Hematopoietic multipotent progenitor cell treated with erythropoietin and hydrocortisone succinate and interleukin-3 and kit ligand, for 15 days (in vitro differentiated cells): ENCODE measurements around the gene VOPP1.

ENCODE experiments used
- DNase-seq: peaks from one replicate; pipeline ENCODE4 v3.0.0-alpha.2; 2015; ENCODE audit warnings: low spot score

VOPP1 gene

GRCh38 chr7:55554038-55554437 lies 18.3 kb downstream of the VOPP1 start:
- DNase-seq: peak; percentile 12

- DNase-seq: no peak
Observed at GRCh38 chr7:55553024-55553345, 19.3 kb downstream of the VOPP1 start.

- DNase-seq: no peak
Observed at GRCh38 chr7:55552320-55553023, 19.8 kb downstream of the VOPP1 start.

- no peak for DNase-seq
Observed at GRCh38 chr7:55550841-55551537, 21.3 kb downstream of the VOPP1 start.

GRCh38 chr7:55550010-55550663 lies 22.2 kb downstream of the VOPP1 start:
- no peak for DNase-seq

- no peak for DNase-seq
Observed at GRCh38 chr7:55549457-55549856, 22.8 kb downstream of the VOPP1 start.

GRCh38 chr7:55548295-55548731 lies 24.0 kb downstream of the VOPP1 start:
- no peak for DNase-seq

GRCh38 chr7:55546814-55547213 lies 25.5 kb downstream of the VOPP1 start:
- peak; percentile 74 for DNase-seq

GRCh38 chr7:55545496-55545895 lies 26.8 kb downstream of the VOPP1 start:
- DNase-seq: no peak

GRCh38 chr7:55540226-55540858 lies 32.0 kb downstream of the VOPP1 start:
- DNase-seq: no peak

GRCh38 chr7:55539380-55539779 lies 32.9 kb downstream of the VOPP1 start:
- no peak for DNase-seq

- no peak for DNase-seq
Observed at GRCh38 chr7:55538538-55538937, 33.8 kb downstream of the VOPP1 start.

GRCh38 chr7:55537458-55537990 lies 34.8 kb downstream of the VOPP1 start:
- no peak for DNase-seq

- no peak for DNase-seq
Observed at GRCh38 chr7:55536619-55537457, 35.5 kb downstream of the VOPP1 start.

GRCh38 chr7:55535617-55536016 lies 36.7 kb downstream of the VOPP1 start:
- no peak for DNase-seq

GRCh38 chr7:55534916-55535590 lies 37.2 kb downstream of the VOPP1 start:
- DNase-seq: no peak

GRCh38 chr7:55534262-55534915 lies 37.9 kb downstream of the VOPP1 start:
- DNase-seq: no peak

- DNase-seq: no peak
Observed at GRCh38 chr7:55533729-55534080, 38.6 kb downstream of the VOPP1 start.

GRCh38 chr7:55533050-55533728 lies 39.1 kb downstream of the VOPP1 start:
- DNase-seq: no peak
